C4-2B (cell line): Measurements from ENCODE around the gene GHR.

Experiments used
- H3K27ac ChIP-seq: fragments of 450-650 bp; 2 replicates; pipeline ENCODE4 v1.5.1; 2017
- CTCF ChIP-seq: fragments of 450-650 bp; conservative IDR thresholded peaks from 2 replicates; pipeline ENCODE4 v1.5.1; 2017; ENCODE audit warnings: mild to moderate bottlenecking
- ZFX ChIP-seq: fragments of 450-650 bp; IDR thresholded peaks from 2 replicates; pipeline ENCODE4 v1.6.1; 2017

Gene GHR

GRCh38 chr5:42770003-42770402, 346.8 kb downstream of the GHR start:
- TF ChIP-seq CTCF (no peak), ZFX (no peak)
- H3K27ac ChIP-seq, result no peak overlapping the region
